Islet of Langerhans (tissue), 1 donor: Measurements from ENCODE around the gene ABHD17C.

Experiments used
- FAIRE-seq: peaks from one replicate; lab custom pipeline; 2011; peaks lifted over from hg19 to GRCh38; lab: Jason Lieb, UNC

Gene ABHD17C

GRCh38 chr15:80689716-80690115 lies 5.4 kb upstream of the ABHD17C start:
- FAIRE-seq = no peak

- FAIRE-seq = no peak
Observed at GRCh38 chr15:80691575-80691974, 3.5 kb upstream of the ABHD17C start.

GRCh38 chr15:80693682-80694610 lies 1.2 kb upstream of the ABHD17C start:
- no peak for FAIRE-seq

- FAIRE-seq = no peak
Observed at GRCh38 chr15:80694611-80695098, 455 bp upstream of the ABHD17C start.

GRCh38 chr15:80695911-80696661 lies 976 bp downstream of the ABHD17C start:
- FAIRE-seq = no peak

GRCh38 chr15:80697075-80697685 lies 2.1 kb downstream of the ABHD17C start:
- no peak for FAIRE-seq

GRCh38 chr15:80698676-80699075 lies 3.6 kb downstream of the ABHD17C start:
- no peak for FAIRE-seq

- FAIRE-seq = no peak
Observed at GRCh38 chr15:80699981-80700380, 4.9 kb downstream of the ABHD17C start.

GRCh38 chr15:80701676-80702311 lies 6.7 kb downstream of the ABHD17C start:
- no peak for FAIRE-seq

GRCh38 chr15:80703081-80703480 lies 8.0 kb downstream of the ABHD17C start:
- no peak for FAIRE-seq

GRCh38 chr15:80703965-80704364 lies 8.9 kb downstream of the ABHD17C start:
- no peak for FAIRE-seq

GRCh38 chr15:80706161-80706560 lies 11.1 kb downstream of the ABHD17C start:
- FAIRE-seq = no peak

GRCh38 chr15:80709542-80709941 lies 14.4 kb downstream of the ABHD17C start:
- FAIRE-seq = no peak

GRCh38 chr15:80710635-80711554 lies 15.8 kb downstream of the ABHD17C start:
- FAIRE-seq = no peak

GRCh38 chr15:80711886-80712285 lies 16.8 kb downstream of the ABHD17C start:
- FAIRE-seq = no peak

GRCh38 chr15:80712956-80713355 lies 17.8 kb downstream of the ABHD17C start:
- FAIRE-seq = no peak

GRCh38 chr15:80721476-80721875 lies 26.4 kb downstream of the ABHD17C start:
- FAIRE-seq = no peak

GRCh38 chr15:80722811-80723210 lies 27.7 kb downstream of the ABHD17C start:
- FAIRE-seq = no peak

- FAIRE-seq = no peak
Observed at GRCh38 chr15:80727196-80727595, 32.1 kb downstream of the ABHD17C start.

- FAIRE-seq = no peak
Observed at GRCh38 chr15:80727596-80727995, 32.5 kb downstream of the ABHD17C start.

- FAIRE-seq = no peak
Observed at GRCh38 chr15:80730387-80730786, 35.3 kb downstream of the ABHD17C start.
